Suprapubic skin (tissue), 4 donors: ENCODE data around the gene FUZ. TPM values are rescaled to one million over a fixed set of nuclear protein-coding genes. Genes with fewer than 3 reads are reported as not detected.

Experiments used
- DNase-seq, 2 donors: peaks; one replicate each; pipeline ENCODE4 v3.0.0-alpha.2; 2019; ENCODE audit warnings: low spot score in 2 of 2
- H3K27ac ChIP-seq: fragments of 200-600 bp; sonication (generic); one replicate; pipeline ENCODE4 v1.5.1; 2019
- H3K27me3 ChIP-seq: fragments of 200-600 bp; sonication (generic); one replicate; pipeline ENCODE4 v1.5.1; 2019
- H3K36me3 ChIP-seq: fragments of 200-600 bp; sonication (generic); one replicate; pipeline ENCODE4 v1.5.1; 2019
- H3K4me1 ChIP-seq: fragments of 200-600 bp; sonication (generic); one replicate; pipeline ENCODE4 v1.5.1; 2019
- H3K4me3 ChIP-seq: fragments of 200-600 bp; sonication (generic); one replicate; pipeline ENCODE4 v1.5.1; 2019; ENCODE audit warnings: mild to moderate bottlenecking
- H3K9me3 ChIP-seq: fragments of 200-600 bp; sonication (generic); one replicate; pipeline ENCODE4 v1.5.1; 2019
- CTCF ChIP-seq, 2 donors: fragments of 200-600 bp in 1 of 2; fragments of 450-650 bp in 1 of 2; sonication (generic) in 1 of 2; IDR thresholded peaks; one replicate each; pipeline ENCODE4 v1.5.1; 2016 to 2019; ENCODE audit warnings: antibody characterized with exemption in 2 of 2, mild to moderate bottlenecking in 1 of 2, moderate library complexity in 1 of 2
- EP300 ChIP-seq: sonication (generic); formaldehyde crosslinking; IDR thresholded peaks from one replicate; pipeline ENCODE4 v1.6.1; 2017; ENCODE audit warnings: antibody characterized with exemption
- POLR2A ChIP-seq, 2 donors: fragments of 450-650 bp; IDR thresholded peaks; one replicate each; pipeline ENCODE4 v1.6.1; 2017; ENCODE audit warnings: antibody characterized with exemption in 2 of 2, mild to moderate bottlenecking in 2 of 2, moderate library complexity in 2 of 2
- POLR2AphosphoS5 ChIP-seq, 3 donors: sonication (generic); formaldehyde crosslinking; IDR thresholded peaks; one replicate each; pipeline ENCODE4 v1.6.1; 2017; ENCODE audit warnings: antibody characterized with exemption in 3 of 3
- WGBS: methylation state at CpG from one replicate; pipeline ENCODE4 v1.1.5; 2018; 5-methylcytosine and 5-hydroxymethylcytosine counted together
- total RNA-seq, 4 donors: library from RNA; depleted of rRNA; stranded (reverse); fragments of >200 nt; gene quantifications; one replicate each; pipeline ENCODE4 v1.1.0, GENCODE V29; 2016

FUZ gene
- total RNA-seq, 4 donors from 2014 or later: 9.4 to 24.2 (median 14.4) TPM

GRCh38 chr19:49780861-49781260, 32.2 kb downstream of the FUZ start:
- H3K4me3 ChIP-seq: no peak overlapping the region
- H3K36me3 ChIP-seq: peaks cover 48% of the 10 kb centered on the region
- H3K27ac ChIP-seq: no peak overlapping the region
- TF ChIP-seq EP300 (no peak), CTCF (IDR thresholded peaks at IDR 0.05) (no peak), POLR2A (IDR thresholded peaks at IDR 0.05) (no peak), POLR2AphosphoS5 (IDR thresholded peaks at IDR 0.05) (no peak)
- H3K4me1 ChIP-seq: peaks cover 4% of the 10 kb centered on the region
- H3K9me3 ChIP-seq: no peaks in the 10 kb centered on the region
- DNase-seq: no peak
- H3K27me3 ChIP-seq: no peaks in the 10 kb centered on the region
- 88% methylated on average over 8 of the region's 8 CpGs for WGBS

- H3K9me3 ChIP-seq: no peaks in the 10 kb centered on the region
- peaks cover 3% of the 10 kb centered on the region for H3K4me1 ChIP-seq
- 80% methylated on average over 11 of the region's 11 CpGs for WGBS
- no peaks in the 10 kb centered on the region for H3K27me3 ChIP-seq
- TF ChIP-seq CTCF (IDR thresholded peaks at IDR 0.05) (no peak), POLR2A (IDR thresholded peaks at IDR 0.05) (no peak), POLR2AphosphoS5 (IDR thresholded peaks at IDR 0.05) (no peak), EP300 (no peak)
- H3K27ac ChIP-seq: no peak overlapping the region
- DNase-seq: no peak
- H3K36me3 ChIP-seq: peaks cover 44% of the 10 kb centered on the region
- H3K4me3 ChIP-seq: no peak overlapping the region
These were observed 33.1 kb downstream of the FUZ start for GRCh38 chr19:49779731-49780555.

- no peaks in the 10 kb centered on the region for H3K27me3 ChIP-seq
- no peaks in the 10 kb centered on the region for H3K9me3 ChIP-seq
- no peak for TF ChIP-seq POLR2A (IDR thresholded peaks at IDR 0.05)
- TF ChIP-seq CTCF (IDR thresholded peaks at IDR 0.05): no peak
- TF ChIP-seq POLR2AphosphoS5 (IDR thresholded peaks at IDR 0.05): no peak
- no peak for TF ChIP-seq EP300
- peaks cover 19% of the 10 kb centered on the region for H3K4me1 ChIP-seq
- no peak overlapping the region for H3K4me3 ChIP-seq
- no peak for DNase-seq
- no peak overlapping the region for H3K27ac ChIP-seq
- WGBS: 81% methylated on average over 6 of the region's 6 CpGs
- H3K36me3 ChIP-seq: peaks cover 9% of the 10 kb centered on the region
These were observed 36.7 kb downstream of the FUZ start for GRCh38 chr19:49776371-49776764.

GRCh38 chr19:49775742-49776370, 37.2 kb downstream of the FUZ start:
- Histone ChIP-seq H3K27me3 (no peaks in the 10 kb centered on the region), H3K4me1 (peaks cover 16% of the 10 kb centered on the region), H3K36me3 (peaks cover 7% of the 10 kb centered on the region), H3K27ac (no peak overlapping the region), H3K4me3 (no peak overlapping the region), H3K9me3 (no peaks in the 10 kb centered on the region)
- WGBS: 93% methylated on average over 18 of the region's 20 CpGs
- no peak for DNase-seq
- TF ChIP-seq EP300: no peak
- TF ChIP-seq POLR2A (IDR thresholded peaks at IDR 0.05): no peak
- no peak for TF ChIP-seq POLR2AphosphoS5 (IDR thresholded peaks at IDR 0.05)
- no peak for TF ChIP-seq CTCF (IDR thresholded peaks at IDR 0.05)

- Histone ChIP-seq H3K4me1 (peaks cover 18% of the 10 kb centered on the region), H3K9me3 (no peaks in the 10 kb centered on the region), H3K4me3 (no peak overlapping the region), H3K36me3 (peaks cover 7% of the 10 kb centered on the region), H3K27ac (no peak overlapping the region), H3K27me3 (no peaks in the 10 kb centered on the region)
- DNase-seq: no peak
- TF ChIP-seq POLR2A (IDR thresholded peaks at IDR 0.05): no peak
- no peak for TF ChIP-seq CTCF (IDR thresholded peaks at IDR 0.05)
- TF ChIP-seq POLR2AphosphoS5 (IDR thresholded peaks at IDR 0.05): no peak
- no peak for TF ChIP-seq EP300
- WGBS: 95% methylated on average over 8 of the region's 8 CpGs
These were observed 38.1 kb downstream of the FUZ start for GRCh38 chr19:49774969-49775368.
